Chondrocyte (in vitro differentiated cells): ENCODE results near the gene OR6Y1. TPM values are rescaled to one million over a fixed set of nuclear protein-coding genes. Genes with fewer than 3 reads are reported as not detected.

Source experiments
- DNase-seq: peaks from one replicate; pipeline ENCODE4 v3.0.0; 2021; ENCODE audit warnings: mixed read lengths, low spot score
- H3K27ac Mint-ChIP-seq: one replicate; pipeline ENCODE4 v1.8.0; 2021; ENCODE audit warnings: mild to moderate bottlenecking, moderate library complexity, mixed read lengths; ENCODE audit not compliant: unreplicated experiment
- H3K27me3 Mint-ChIP-seq: 2 replicates; pipeline ENCODE4 v1.8.0; 2021; ENCODE audit warnings: low read depth, mixed read lengths
- H3K36me3 Mint-ChIP-seq: 2 replicates; pipeline ENCODE4 v1.8.0; 2021; ENCODE audit warnings: low read depth, mixed read lengths
- H3K4me1 Mint-ChIP-seq: 2 replicates; pipeline ENCODE4 v1.8.0; 2021; ENCODE audit warnings: low read depth, mild to moderate bottlenecking, mixed read lengths
- H3K4me3 Mint-ChIP-seq: one replicate; pipeline ENCODE4 v1.8.0; 2021; ENCODE audit warnings: mild to moderate bottlenecking, moderate library complexity, mixed read lengths; ENCODE audit not compliant: unreplicated experiment
- H3K9me3 Mint-ChIP-seq: 2 replicates; pipeline ENCODE4 v1.8.0; 2021; ENCODE audit warnings: low read depth, mixed read lengths
- long read RNA-seq: library from polyadenylated mRNA; stranded (forward); transcript quantifications from one replicate; pipeline ENCODE4 v2.0.0, GENCODE V29; 2021
- total RNA-seq: library from RNA; stranded (reverse); gene quantifications from 3 replicates; pipeline ENCODE4 v1.2.1, GENCODE V29; 2021
- TF ChIP-seq, protein P1 (sequence below): fragments of 200-600 bp; sonication (generic); IDR thresholded peaks from 2 replicates; pipeline ENCODE4 v1.5.0; 2021; ENCODE audit warnings: antibody characterized with exemption, mild to moderate bottlenecking, moderate library complexity

Gene OR6Y1, protein sequence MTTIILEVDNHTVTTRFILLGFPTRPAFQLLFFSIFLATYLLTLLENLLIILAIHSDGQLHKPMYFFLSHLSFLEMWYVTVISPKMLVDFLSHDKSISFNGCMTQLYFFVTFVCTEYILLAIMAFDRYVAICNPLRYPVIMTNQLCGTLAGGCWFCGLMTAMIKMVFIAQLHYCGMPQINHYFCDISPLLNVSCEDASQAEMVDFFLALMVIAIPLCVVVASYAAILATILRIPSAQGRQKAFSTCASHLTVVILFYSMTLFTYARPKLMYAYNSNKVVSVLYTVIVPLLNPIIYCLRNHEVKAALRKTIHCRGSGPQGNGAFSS
- not detected in 3 replicates for total RNA-seq
- long read RNA-seq, result 0 reads

DNA sequence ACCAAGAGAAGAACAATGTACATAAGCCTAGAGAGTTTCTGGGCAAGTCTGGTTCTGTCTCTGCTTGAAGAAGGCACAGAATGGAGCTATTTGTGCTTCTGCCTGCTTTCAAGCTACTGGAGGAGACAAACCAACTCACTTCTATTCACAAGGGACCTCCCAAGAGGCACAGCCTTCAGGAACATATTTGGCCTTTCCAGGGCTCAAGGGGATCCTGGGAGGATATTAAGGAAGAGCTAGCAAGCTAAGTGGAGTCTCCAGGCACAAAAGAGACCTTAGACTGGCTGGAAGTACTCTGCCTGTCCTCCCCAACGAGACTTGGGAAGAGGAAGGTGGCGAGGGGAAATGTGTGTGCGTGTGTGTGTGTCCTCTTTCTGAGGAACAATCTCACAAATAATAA lies at the start of gene OR6Y1:
TSS of gene OR6Y1 (minus strand) at position 54 of the 400 bp plus-strand sequence. CDS start 6,300 bp downstream, outside the sequence.
- DNase-seq, result no peak
- Mint-ChIP-seq H3K9me3 (no peaks in the 10 kb centered on the region), H3K27me3 (no peaks in the 10 kb centered on the region), H3K27ac (no peak within 1 kb of the TSS), H3K4me3 (no peak within 1 kb of the TSS), H3K36me3 (no peaks in the 10 kb centered on the region), H3K4me1 (no peaks in the 10 kb centered on the region)
- TF ChIP-seq, protein P1, sequence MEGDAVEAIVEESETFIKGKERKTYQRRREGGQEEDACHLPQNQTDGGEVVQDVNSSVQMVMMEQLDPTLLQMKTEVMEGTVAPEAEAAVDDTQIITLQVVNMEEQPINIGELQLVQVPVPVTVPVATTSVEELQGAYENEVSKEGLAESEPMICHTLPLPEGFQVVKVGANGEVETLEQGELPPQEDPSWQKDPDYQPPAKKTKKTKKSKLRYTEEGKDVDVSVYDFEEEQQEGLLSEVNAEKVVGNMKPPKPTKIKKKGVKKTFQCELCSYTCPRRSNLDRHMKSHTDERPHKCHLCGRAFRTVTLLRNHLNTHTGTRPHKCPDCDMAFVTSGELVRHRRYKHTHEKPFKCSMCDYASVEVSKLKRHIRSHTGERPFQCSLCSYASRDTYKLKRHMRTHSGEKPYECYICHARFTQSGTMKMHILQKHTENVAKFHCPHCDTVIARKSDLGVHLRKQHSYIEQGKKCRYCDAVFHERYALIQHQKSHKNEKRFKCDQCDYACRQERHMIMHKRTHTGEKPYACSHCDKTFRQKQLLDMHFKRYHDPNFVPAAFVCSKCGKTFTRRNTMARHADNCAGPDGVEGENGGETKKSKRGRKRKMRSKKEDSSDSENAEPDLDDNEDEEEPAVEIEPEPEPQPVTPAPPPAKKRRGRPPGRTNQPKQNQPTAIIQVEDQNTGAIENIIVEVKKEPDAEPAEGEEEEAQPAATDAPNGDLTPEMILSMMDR, result no peak

DNA sequence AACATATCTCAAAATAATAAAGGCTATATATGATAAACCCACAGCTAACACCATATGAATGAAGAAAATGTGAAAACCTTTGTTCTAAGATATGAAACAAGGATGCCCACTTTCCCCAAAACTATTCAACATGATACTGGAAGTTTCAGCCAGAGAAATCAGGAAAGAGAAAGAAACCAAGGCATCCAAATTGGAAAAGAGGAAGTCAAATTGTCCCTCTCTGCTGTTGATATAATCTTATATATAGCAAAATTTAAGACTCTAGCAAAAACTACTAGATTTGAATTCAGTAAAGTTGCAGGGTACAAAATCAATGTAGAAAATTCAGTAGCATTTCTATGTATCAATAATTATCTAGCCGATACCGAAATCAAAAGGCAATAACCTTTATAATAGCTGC lies 46.5 kb upstream of the OR6Y1 start:
- Mint-ChIP-seq H3K9me3 (peaks cover 24% of the 10 kb centered on the region), H3K27me3 (peaks cover 4% of the 10 kb centered on the region), H3K36me3 (no peaks in the 10 kb centered on the region), H3K27ac (no peak overlapping the region), H3K4me3 (no peak overlapping the region), H3K4me1 (no peaks in the 10 kb centered on the region)
- TF ChIP-seq, protein P1, result no peak
- no peak for DNase-seq

DNA sequence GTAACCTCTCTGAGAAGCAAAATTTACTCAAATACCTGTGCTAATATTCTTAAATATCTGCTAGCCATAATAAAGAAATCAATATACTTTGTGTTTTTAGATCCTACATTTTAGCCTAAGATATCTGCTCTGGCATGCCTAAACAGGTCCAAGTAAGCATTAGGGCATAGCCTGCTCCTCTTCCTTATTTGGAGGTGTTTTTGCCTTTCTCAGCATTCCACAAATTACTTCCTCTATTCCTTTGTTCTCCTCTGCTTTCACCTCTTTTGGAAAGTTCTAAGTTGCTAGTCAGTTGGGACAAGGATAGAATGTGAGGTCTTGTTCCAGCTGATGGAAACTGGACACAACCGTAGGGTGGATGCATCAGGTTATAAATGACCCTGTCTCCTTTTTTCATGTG lies 32.7 kb upstream of the OR6Y1 start:
- H3K27ac Mint-ChIP-seq, result no peak overlapping the region

DNA sequence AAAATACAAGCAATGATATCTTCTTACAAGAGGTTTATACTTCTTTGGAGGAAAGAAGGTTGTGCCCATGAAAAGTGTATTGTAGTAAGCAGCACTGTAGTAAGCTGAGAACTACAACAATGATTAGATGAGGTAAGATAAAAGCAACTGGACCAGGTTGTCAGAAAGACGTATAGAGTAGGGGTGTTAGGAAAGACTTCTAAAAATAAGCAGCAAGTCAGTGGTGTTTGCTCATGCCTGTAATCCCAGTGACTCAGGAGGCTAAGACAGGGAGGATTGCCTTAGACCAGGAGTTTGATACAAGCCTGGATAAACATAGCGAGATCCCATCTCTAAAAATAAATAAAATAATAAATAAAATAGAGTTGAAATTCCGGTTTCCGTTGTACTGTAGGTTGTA lies 29.8 kb upstream of the OR6Y1 start:
- H3K27me3 Mint-ChIP-seq, result no peaks in the 10 kb centered on the region
- H3K36me3 Mint-ChIP-seq, result no peaks in the 10 kb centered on the region
- H3K9me3 Mint-ChIP-seq, result peaks cover 9% of the 10 kb centered on the region
- TF ChIP-seq, protein P1, result no peak
- H3K4me1 Mint-ChIP-seq, result no peaks in the 10 kb centered on the region
- H3K27ac Mint-ChIP-seq, result no peak overlapping the region
- H3K4me3 Mint-ChIP-seq, result no peak overlapping the region
- DNase-seq, result no peak

More for the DNA sequence above, 32.7 kb upstream of the OR6Y1 start:
- Mint-ChIP-seq H3K4me3 (no peak overlapping the region), H3K4me1 (no peaks in the 10 kb centered on the region), H3K36me3 (no peaks in the 10 kb centered on the region), H3K9me3 (peaks cover 10% of the 10 kb centered on the region), H3K27me3 (no peaks in the 10 kb centered on the region)
- DNase-seq, result no peak
- TF ChIP-seq, protein P1, result no peak

DNA sequence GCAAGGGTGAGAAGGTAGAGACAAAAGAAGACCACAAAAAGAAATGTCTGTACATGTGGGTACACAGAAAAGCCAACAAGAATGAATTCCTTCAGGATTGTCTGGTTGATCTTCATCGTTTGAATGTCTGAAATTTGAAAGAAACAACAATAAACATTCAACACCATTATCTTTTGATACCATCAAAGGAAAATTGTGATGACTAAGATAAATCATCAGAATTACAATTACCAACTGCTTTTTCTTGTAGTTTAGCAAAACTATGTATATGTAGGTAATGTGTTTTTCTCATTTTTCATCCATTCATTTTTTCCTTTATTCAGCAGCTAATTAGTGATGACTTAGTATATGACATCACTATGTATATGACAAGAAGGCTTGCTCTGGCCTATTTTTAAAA lies 25.5 kb upstream of the OR6Y1 start, which contains the start of gene OR10X1:
TSS of gene OR10X1 (minus strand) at position 167 of the 400 bp plus-strand sequence. CDS start at position 167, 0 bp downstream.
- no peaks in the 10 kb centered on the region for H3K9me3 Mint-ChIP-seq
- DNase-seq, result no peak
- H3K4me1 Mint-ChIP-seq, result no peaks in the 10 kb centered on the region
- TF ChIP-seq, protein P1, result no peak
- peaks cover 1% of the 10 kb centered on the region for H3K27me3 Mint-ChIP-seq
- H3K4me3 Mint-ChIP-seq, result no peak within 1 kb of the TSS
- no peak within 1 kb of the TSS for H3K27ac Mint-ChIP-seq
- H3K36me3 Mint-ChIP-seq, result no peaks in the 10 kb centered on the region
